GM18867 (cell line): ENCODE measurements around the gene BTBD19.

Experiments
- ATAC-seq: cut with Tn5 transposase; IDR thresholded peaks from one replicate; pipeline ENCODE4 v1.9.1; 2021; ENCODE audit warnings: mild to moderate bottlenecking, moderate library complexity; ENCODE audit not compliant: unreplicated experiment

BTBD19 gene

DNA sequence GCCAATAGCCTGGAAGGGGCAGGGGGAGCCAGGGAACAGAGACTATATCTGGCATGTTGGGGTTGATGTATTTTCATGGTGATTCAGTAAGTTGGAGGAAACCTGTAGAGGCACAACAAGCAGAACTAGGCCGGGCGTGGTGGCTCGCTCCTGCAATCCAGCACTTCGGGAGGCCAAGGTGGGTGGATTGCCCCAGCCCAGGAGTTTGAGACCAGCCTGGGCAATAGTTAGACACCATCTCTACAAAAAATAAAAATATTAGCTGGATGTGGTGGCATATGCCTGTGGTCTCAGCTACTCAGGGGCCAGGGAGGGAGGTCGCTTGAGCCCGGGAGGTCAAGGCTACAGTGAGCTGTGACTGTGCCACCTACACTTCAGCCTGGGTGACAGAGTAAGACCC, 44.9 kb downstream of the BTBD19 start:
- ATAC-seq, result no peak

DNA sequence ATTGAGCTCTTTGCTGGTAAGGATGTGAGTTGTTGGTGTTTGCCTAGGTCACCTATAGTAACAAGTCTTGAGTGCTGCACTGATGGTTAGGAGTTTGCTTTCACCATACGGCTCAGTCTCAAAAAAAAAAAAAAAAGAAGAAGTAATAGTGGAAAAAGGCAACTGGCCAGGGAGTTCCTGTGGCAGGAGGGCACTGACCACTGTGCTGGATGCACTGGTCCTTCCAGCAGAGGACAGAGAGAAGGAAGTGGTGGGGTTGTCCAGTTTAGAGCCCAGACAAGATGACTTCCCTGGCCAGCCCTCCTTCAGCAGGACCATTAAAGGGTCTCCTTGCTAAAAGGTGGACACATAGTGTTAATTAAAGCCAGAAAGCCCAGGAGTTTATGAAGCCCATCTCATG, 46.6 kb downstream of the BTBD19 start:
- ATAC-seq, result no peak

DNA sequence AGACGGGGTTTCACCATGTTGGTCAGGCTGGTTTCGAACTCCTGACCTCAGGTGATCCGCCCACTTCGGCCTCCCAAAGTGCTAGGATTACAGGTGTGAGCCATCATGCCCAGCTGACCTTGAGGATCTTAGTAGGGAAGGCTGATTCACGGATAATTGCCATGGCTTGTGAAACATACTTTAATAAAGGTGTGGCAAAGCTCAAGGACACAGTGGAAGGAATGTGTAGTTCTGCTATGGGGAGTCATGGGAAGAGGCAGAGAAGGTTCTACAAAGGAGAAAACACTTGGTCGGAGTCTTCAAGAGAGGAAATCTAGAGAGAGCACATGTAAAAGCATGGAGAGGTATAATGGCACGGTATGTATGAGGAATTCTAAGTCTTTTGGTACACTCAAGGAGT, 47.4 kb downstream of the BTBD19 start:
- ATAC-seq, result no peak

DNA sequence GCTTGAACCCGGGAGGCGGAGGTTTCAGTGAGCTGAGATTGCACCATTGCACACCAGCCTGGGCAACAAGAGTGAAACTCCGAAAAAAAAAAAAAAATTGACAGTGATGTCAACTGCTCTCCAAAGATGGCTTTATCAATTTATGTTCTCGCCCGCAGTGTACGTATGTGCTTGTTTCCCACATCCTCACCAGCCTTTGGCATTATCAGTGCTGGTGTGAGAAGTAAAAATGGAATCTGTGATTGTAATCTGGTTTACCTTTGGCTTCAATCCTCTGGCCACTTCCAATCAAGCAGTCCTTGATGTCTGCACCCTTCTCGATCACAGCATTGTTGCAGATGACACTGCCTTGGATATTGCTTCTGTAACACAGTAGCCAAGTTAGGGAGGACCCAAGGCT, 49.1 kb downstream of the BTBD19 start:
- ATAC-seq, result no peak

DNA sequence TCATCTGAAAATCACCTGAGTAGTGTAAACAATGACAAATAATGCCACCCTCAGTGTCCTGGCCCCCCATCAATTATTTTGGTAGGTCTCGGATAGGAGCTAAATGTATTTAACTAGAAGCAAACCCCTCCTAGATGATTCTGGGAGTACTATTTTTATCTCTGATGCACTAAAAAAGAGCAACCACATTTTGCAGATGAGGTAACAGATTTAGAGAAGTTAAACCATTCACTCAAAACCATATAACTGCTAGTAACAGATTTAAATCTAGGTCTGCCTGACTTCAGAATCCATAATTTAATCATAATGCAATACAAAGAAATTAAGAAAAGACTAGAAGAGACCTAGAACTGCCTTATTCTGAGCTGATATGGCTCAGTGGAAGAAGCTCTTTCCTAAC, 52.0 kb downstream of the BTBD19 start:
- ATAC-seq, result no peak

DNA sequence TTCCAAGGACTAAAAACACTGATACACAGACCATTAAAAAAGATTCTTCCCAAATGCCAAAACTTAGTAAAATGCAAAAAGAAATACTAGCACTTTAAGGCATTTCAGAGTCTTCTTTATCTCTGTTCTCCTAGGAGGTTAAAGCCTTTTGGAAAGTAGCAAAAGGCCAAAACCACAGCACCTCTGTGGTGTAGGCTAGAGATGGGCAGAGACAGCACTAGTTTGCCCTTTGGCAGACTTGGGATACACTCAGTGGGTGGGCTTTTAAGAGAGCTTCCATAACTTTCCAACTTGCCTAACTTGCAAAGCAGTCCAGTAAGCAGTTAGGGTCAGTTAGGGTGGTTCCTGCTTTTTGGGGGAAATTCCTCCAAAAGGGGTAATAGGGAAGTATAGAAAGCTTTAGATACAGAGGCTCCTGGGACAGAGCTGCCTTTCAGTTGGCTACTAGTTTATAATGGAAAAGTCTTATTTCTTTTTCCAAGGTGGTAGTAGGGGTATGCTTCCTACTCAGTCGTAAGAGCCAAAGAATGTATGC, 52.6 kb downstream of the BTBD19 start:
- ATAC-seq, result no peak

DNA sequence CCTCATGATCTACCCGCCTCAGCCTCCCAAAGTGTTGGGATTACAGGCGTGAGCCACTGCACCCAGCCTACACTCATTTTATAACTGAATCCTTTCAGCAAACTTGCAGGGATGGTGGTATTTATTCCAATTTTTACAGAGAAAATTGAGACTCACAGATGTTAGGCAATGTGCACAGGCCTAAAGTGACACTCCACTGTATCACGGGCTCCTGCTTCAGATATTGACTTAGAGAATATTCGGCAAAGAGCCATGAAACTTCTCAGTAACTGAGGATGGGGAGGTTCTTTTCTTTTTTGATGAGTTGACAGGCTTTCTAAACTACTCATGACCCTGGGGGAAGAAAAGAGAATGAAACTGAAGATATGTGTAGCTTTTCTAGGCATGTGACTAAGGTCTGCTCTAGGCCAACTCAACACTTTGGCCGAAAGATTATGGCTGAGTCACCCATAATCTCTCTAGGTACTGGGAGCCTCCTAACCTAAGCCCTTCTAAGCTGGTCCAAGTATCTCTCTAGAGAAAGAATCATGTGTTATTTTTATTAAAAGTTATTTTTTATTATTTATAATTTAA, 54.6 kb downstream of the BTBD19 start:
- ATAC-seq, result no peak
